Activated naive CD4-positive, alpha-beta T cell treated with anti-CD3 and anti-CD28 coated beads, Interleukin-2, amount 50 U/mL, for 16 hours (primary cell): ENCODE data around the gene SLC2A1.

ENCODE experiments used
- DNase-seq: peaks from one replicate; pipeline ENCODE4 v3.0.0-alpha.2; 2020

The SLC2A1 gene

GRCh38 chr1:42958488-42959319 is at the start of gene SLC2A1:
Gene SLC2A1 (minus strand): TSS chr1:42958868. CDS start chr1:42958651, 217 bp downstream.
- DNase-seq = peak; percentile 98

DNA sequence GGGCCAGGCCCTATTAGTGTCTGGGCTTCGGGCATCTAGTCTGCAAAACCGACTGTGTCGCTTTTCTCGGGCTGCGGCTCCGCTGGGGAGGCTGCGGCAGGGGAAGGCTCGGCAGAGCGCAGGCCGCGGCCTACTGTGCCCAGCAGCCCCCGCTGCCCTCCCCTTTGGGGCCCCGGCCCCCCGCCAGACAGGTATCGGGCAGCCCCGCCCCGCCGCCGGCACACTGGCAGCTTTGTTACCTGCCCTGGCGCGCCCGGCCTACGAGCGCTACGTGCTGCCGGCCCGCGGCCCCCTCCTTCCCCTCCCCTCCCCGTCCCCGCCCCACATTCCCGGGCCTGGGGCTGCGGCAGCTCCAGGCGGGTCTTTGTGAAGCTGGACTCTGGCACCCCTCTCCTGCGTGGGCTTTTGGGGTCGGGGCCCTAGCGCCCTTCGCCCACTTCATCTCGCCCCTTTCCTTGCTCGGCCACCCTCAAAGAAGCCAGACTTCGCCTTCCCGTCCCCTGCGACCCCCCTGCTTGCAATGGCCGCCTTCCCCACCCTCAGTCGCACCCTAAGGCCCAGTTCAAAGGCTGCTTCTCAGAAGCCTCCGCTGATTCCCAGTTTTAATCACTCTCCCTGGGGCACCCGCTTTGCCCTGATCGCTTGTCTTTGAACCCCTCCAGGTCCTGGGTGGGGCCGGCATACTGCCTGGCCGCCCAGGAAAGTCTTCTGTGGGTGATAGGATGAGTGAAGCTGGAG is 48.9 kb upstream of the SLC2A1 start:
- DNase-seq = no peak

- DNase-seq = no peak
These were observed 47.0 kb upstream of the SLC2A1 start for GRCh38 chr1:43005460-43006361.

DNA sequence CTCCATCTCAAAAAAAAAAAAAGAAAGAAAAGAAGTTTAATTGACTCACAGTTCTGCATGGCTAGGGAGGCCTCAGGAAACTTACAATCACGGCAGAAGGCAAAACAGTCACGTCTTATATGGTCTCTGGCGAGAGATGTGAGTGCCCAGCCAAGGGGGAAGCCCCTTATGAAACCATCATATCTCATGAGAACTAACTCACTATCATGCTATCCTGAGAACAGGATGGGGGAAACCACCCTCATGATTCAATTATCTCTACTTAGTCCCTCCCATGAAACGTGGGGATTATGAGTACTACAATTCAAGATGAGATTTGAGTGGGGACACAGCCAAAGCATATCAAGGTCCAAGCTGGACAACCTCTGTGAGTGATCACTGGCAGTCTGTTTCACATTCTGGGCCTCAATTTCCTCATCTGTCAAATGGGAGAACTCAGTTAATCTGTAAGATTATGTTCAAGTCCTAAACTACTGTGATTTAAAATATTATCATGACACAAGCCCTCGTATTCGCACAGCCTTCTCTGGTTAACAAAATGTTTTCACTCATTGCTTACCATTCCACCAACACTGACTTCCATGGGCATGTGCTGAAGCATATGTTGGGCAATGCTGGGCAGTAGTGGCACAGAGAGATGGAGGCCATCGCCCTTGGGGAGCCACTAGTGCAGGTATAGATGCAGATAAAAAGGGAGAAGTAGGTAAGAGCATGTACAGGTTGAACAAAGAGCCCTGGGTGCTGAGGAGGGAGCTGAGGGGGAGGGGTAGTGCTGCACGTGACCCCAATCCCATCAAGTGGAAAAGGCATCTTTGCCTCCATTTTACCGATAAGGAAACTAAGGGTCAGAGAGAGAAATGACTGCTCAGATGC is 46.2 kb upstream of the SLC2A1 start:
- DNase-seq = no peak

GRCh38 chr1:43002766-43003165 is 44.1 kb upstream of the SLC2A1 start:
- DNase-seq = no peak

DNA sequence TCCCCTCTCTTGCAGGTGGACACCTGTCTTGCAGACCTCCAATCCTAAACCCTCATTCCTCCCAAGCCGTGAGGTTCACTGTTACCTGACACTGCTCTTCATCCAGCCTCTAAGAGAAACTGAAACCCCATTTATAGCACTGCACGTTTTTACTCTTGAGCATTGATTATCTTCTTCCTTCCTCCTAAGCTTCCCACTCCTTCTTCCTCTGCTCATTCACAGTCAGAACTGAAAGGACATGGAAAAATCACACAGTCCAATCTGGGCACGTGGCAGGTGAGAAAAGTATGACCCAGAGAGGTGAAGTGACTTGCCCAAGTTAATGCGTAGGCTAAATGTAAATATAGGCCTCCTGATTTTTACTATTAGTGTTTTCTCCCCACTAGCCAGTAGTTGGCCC is 43.4 kb upstream of the SLC2A1 start:
- DNase-seq = no peak

DNA sequence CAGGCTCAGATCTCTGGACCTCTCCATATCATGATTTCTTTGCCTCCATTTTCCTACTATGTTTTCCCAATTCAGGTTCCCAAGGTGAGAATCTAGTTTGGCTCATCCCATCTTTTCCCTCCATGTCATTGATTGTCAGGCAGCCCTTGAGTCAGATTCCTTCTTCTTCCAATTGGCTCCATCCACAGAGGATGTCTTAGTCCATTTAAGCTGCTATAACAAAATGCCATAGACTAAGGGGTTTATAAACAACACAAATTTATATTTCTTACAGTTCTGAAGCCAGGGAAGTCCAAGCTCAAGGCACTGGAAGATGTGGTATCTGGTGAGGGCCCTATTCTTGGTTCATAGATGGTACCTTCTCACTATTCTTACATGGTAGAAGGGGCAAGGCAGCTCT is 42.8 kb upstream of the SLC2A1 start:
- no peak for DNase-seq

DNA sequence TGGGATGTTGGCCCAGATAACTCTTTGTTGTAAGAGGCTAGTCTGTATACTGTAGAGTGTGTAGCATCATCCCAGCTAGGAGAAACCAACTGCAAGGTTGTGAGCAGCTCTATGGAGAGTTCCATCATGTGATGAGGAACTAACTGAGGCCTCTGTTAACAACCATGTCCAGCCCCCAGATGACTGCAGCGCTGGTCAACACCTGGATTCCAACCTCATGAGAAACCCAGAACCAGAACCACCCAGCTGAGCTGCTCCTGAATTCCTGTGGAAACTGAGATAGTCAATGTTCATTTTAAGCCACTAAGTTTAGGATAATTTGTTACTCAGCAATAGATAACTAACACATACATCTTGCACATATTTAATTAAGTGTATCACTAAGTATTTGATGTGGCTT is 41.6 kb upstream of the SLC2A1 start:
- no peak for DNase-seq

DNA sequence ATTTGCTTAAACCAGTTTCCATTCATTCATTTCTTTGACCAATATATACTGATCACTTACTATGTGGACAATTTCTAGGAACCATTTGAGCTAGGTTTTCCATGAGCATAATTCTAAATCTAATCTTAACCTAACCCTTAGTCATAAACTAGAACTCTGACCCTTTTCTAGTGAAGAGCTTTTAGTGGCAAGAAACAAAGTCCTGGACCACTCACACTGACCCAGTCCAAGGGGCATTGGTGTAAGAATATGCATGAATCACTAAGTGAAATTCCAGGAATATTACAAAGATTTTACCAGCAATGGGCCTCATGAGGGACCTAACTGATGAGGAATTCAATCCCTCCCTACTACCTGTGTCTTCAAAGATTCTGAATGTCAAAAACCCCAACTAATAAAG is 40.6 kb upstream of the SLC2A1 start:
- DNase-seq = no peak

DNA sequence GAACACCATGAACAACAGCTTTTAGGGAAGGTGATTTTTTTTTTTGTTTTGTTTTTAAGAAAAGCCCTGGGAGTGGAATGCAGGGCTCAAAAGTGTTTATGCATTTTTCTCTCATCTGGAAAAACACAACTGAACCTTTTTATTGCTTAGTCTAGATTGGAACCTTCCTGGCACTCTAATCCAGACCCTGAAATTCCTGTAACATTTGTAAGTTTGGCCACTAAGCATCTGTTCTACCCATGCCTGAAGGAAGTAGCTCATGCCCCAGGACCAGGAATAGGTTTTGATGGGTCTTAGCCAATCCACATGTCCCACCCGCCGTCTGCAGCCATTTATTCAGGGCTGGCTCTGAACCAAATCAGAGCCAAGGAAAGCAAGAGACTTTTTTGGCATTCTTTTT is 39.7 kb upstream of the SLC2A1 start:
- no peak for DNase-seq

DNA sequence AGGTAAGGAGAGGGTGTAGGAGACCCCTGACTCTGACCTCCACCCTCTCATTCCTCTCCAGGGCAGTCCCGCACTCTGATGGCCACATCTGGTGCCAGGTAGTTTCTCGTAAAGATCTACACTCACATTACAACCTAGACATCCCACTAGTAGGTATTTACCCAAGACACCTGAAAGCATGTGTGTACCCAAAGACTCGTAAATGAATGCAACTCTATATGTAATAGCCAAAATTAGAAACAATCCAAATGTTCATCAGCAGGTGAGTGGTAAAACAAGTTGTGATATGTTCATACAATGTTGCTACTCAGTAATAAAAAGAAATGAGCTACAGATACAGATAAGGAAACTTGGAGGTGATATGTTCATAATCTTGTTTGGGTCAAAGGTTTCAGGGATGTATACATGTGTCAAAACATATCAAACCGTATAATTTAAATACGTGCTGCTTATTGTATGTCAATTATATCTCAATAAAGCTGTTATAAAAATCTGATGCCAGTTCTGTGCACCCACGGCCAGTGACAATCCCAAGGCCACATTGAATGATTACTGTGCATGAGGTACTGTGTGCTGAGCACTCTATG is 37.8 kb upstream of the SLC2A1 start:
- no peak for DNase-seq

DNA sequence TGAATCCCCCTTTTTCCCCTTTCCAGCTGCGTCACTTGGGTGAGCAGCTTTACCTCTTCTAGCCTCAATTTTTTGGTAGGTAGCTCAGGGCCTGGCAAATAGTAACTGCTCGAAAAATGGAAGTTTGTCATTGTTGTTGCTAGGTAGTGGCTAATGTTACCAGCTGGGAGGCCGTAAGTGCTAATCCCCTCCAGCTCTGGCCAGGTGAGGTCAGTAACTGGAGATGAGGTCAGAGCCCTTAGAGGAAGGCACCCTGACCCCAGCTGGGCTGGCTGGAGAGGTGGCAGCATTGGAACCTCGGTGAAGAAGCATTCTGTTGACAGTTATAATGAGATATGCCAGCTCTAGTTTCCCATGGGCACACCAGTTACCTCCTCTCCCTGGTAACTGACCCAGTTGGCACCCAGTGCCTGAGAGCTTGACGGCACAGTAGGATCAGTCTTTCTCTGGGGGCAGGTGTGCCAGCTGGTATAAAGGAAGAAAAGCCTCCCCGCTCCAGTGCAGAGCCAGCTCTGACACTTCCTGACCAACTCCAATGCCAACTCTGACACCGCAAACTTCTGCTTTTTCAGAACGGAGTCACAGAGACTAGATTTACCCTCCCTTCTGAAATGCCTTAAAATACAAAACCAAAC is 35.0 kb upstream of the SLC2A1 start:
- no peak for DNase-seq

GRCh38 chr1:42992054-42992571 is 33.4 kb upstream of the SLC2A1 start:
- no peak for DNase-seq

GRCh38 chr1:42990757-42991346 is 32.2 kb upstream of the SLC2A1 start:
- no peak for DNase-seq

GRCh38 chr1:42983693-42984092 is 25.0 kb upstream of the SLC2A1 start:
- DNase-seq = no peak

- no peak for DNase-seq
These were observed 24.6 kb upstream of the SLC2A1 start for GRCh38 chr1:42983253-42983652.

GRCh38 chr1:42982641-42983040 is 24.0 kb upstream of the SLC2A1 start:
- no peak for DNase-seq

- no peak for DNase-seq
These were observed 23.2 kb upstream of the SLC2A1 start for GRCh38 chr1:42981871-42982270.

GRCh38 chr1:42981255-42981805 is 22.7 kb upstream of the SLC2A1 start:
- DNase-seq = no peak
